Adrenal gland (tissue), 5 donors: Measurements from ENCODE around the gene CDH16.
"Not testable (repeated sequence)": the region's sequence is repeated elsewhere in the genome, so short reads cannot be mapped to it uniquely, and the experiment has no call there.

ENCODE experiments used
- CTCF ChIP-seq, 6 experiments: fragments of 450-650 bp in 4 of 6; fragments of 200-600 bp in 2 of 6; sonication (generic) in 1 of 6; IDR thresholded peaks; 1 replicate in 5 of 6; 2 replicates in 1 of 6; pipeline versions ENCODE4 v1.5.1 to v1.8.0; 2016 to 2021; ENCODE audit warnings: antibody characterized with exemption in 6 of 6, mild to moderate bottlenecking in 2 of 6, moderate library complexity in 1 of 6
- POLR2A ChIP-seq, 2 donors: fragments of 450-650 bp; IDR thresholded peaks; one replicate each; pipeline ENCODE4 v1.6.1; 2017; ENCODE audit warnings: antibody characterized with exemption in 2 of 2, mild to moderate bottlenecking in 2 of 2, moderate library complexity in 1 of 2
- donor health status: DM: no; HTN: no; CAD: no.

GRCh38 chr16:66896682-66897081 lies 22.0 kb downstream of the CDH16 start:
- TF ChIP-seq POLR2A, CTCF (IDR thresholded peaks at IDR 0.05): not testable (repeated sequence)
